ENCODE measurements around the gene TTC28.

- no peak for TF ChIP-seq CTCF (IDR thresholded peaks at IDR 0.05; ENCODE audit: extremely low read depth in 1 of 2, insufficient read depth in 1 of 2, low read depth in 1 of 2, low read length in 2 of 2)
- TF ChIP-seq MYC (IDR thresholded peaks at IDR 0.05; ENCODE audit: low read depth, low read length), result no peak
- no peak for TF ChIP-seq POLR2A (IDR thresholded peaks at IDR 0.05; ENCODE audit: low read depth, low read length)
- TF ChIP-seq EZH2 (IDR thresholded peaks at IDR 0.05; ENCODE audit: borderline replicate concordance, low read depth, low read length, severe bottlenecking), result no peak
- TF ChIP-seq POLR2AphosphoS5 (IDR thresholded peaks at IDR 0.05; ENCODE audit: insufficient read depth, low read depth, low read length), result no peak
Measured at GRCh38 chr22:28249402-28249801, 430.2 kb downstream of the TTC28 start.

Data from endothelial cell of umbilical vein (primary cell).